IMR-90 (cell line): ENCODE data around the gene PUM2. TPM values are rescaled to one million over a fixed set of nuclear protein-coding genes. Genes with fewer than 3 reads are reported as not detected.

Source experiments
- ATAC-seq: fragments of 200-7000 bp; cut with Tn5 transposase; 2 replicates; pipeline ENCODE4 v1.9.1; 2020; ENCODE audit warnings: low read depth, mild to moderate bottlenecking, moderate library complexity
- Bru-seq: library from RNA; stranded (reverse); fragments of 400-500 nt; gene quantifications from one replicate; lab custom pipeline; 2021; lab: Mats Ljungman, UMichigan
- BruChase-seq, 2 experiments: library from RNA; stranded (reverse); fragments of 400-500 nt; gene quantifications; one replicate each; lab custom pipeline; 2021; lab: Mats Ljungman, UMichigan
- BruUV-seq: library from RNA; stranded (reverse); fragments of 400-500 nt; replicated peaks from 2 replicates; lab custom pipeline; 2021; lab: Mats Ljungman, UMichigan
- CTCF ChIA-PET: fragments of 300-600 bp; formaldehyde crosslinking; extraction: SDS; loops from one replicate; lab custom pipeline; 2021; ENCODE audit warnings: antibody characterized with exemption; lab: Yijun Ruan, JAX
- POLR2A ChIA-PET: fragments of 300-600 bp; sonication (Branson Sonifier 250); formaldehyde crosslinking; loops from one replicate; lab custom pipeline; 2022; ENCODE audit warnings: antibody characterized with exemption; ENCODE audit not compliant: unreplicated experiment; lab: Charles Lee
- DNase-seq: peaks from one replicate; pipeline ENCODE4 v3.0.0; 2013
- H2AFZ ChIP-seq: replicated peaks from 2 replicates; pipeline ENCODE3; 2013; ENCODE audit warnings: low read length, mild to moderate bottlenecking; ENCODE audit not compliant: poor library complexity
- H2AK5ac ChIP-seq: 2 replicates; pipeline ENCODE4 v1.6.1; 2013; ENCODE audit warnings: low read depth, low read length, inconsistent platforms
- H2AK9ac ChIP-seq: replicated peaks from 2 replicates; pipeline ENCODE3; 2013; ENCODE audit warnings: mild to moderate bottlenecking, low read depth, low read length, moderate library complexity; ENCODE audit not compliant: poor library complexity
- H2BK120ac ChIP-seq: 2 replicates; pipeline ENCODE4 v1.6.1; 2013; ENCODE audit warnings: low read depth, low read length, inconsistent platforms
- H2BK15ac ChIP-seq: 3 replicates; pipeline ENCODE4 v1.6.1; 2013; ENCODE audit warnings: low read depth, low read length, inconsistent platforms
- H2BK20ac ChIP-seq: 2 replicates; pipeline ENCODE4 v1.6.1; 2013; ENCODE audit warnings: low read depth, mild to moderate bottlenecking, inconsistent platforms, low read length, moderate library complexity
- H2BK5ac ChIP-seq: 2 replicates; pipeline ENCODE4 v1.6.1; 2013; ENCODE audit warnings: mild to moderate bottlenecking, low read depth, low read length, inconsistent platforms; ENCODE audit not compliant: poor library complexity, severe bottlenecking
- H3K14ac ChIP-seq: replicated peaks from 2 replicates; pipeline ENCODE4 v1.6.1; 2013; ENCODE audit warnings: low read depth, low read length, inconsistent platforms
- H3K18ac ChIP-seq: 2 replicates; pipeline ENCODE4 v1.6.1; 2013; ENCODE audit warnings: low read depth, low read length, control low read depth
- H3K23ac ChIP-seq: 2 replicates; pipeline ENCODE4 v1.6.1; 2013; ENCODE audit warnings: low read depth, low read length, inconsistent platforms
- H3K27ac ChIP-seq: 2 replicates; pipeline ENCODE4 v1.5.1; 2013; ENCODE audit warnings: mild to moderate bottlenecking, control low read depth, low read length; ENCODE audit not compliant: insufficient read depth
- H3K27me3 ChIP-seq: 2 replicates; pipeline ENCODE4 v1.6.1; 2013; ENCODE audit warnings: low read length; ENCODE audit not compliant: control insufficient read depth, insufficient read depth
- H3K36me3 ChIP-seq: 2 replicates; pipeline ENCODE4 v1.6.1; 2013; ENCODE audit warnings: low read length, mixed read lengths; ENCODE audit not compliant: control insufficient read depth, insufficient read depth
- H3K4ac ChIP-seq: 2 replicates; pipeline ENCODE4 v1.6.1; 2013; ENCODE audit warnings: low read depth, low read length, inconsistent platforms
- H3K4me1 ChIP-seq: 2 replicates; pipeline ENCODE4 v1.6.1; 2013; ENCODE audit warnings: low read length, mixed read lengths; ENCODE audit not compliant: control insufficient read depth, insufficient read depth
- H3K4me2 ChIP-seq: 2 replicates; pipeline ENCODE4 v1.6.1; 2013; ENCODE audit warnings: low read depth, mild to moderate bottlenecking, control low read depth, low read length, moderate library complexity
- H3K4me3 ChIP-seq: 2 replicates; pipeline ENCODE4 v1.5.1; 2013; ENCODE audit warnings: low read depth, mild to moderate bottlenecking, control low read depth, low read length, moderate library complexity; ENCODE audit not compliant: insufficient read depth
- H3K56ac ChIP-seq: 2 replicates; pipeline ENCODE4 v1.6.1; 2013; ENCODE audit warnings: low read length, inconsistent platforms; ENCODE audit not compliant: insufficient read depth; ENCODE audit errors: extremely low read depth
- H3K79me1 ChIP-seq, 2 experiments: 2 replicates each; pipeline ENCODE4 v1.6.1; 2013; ENCODE audit warnings: low read length in 2 of 2, inconsistent platforms in 1 of 2, low read depth in 1 of 2
- H3K9ac ChIP-seq: 2 replicates; pipeline ENCODE4 v1.6.1; 2013; ENCODE audit warnings: low read depth, low read length, control low read depth
- H3K9me1 ChIP-seq: 2 replicates; pipeline ENCODE4 v1.6.1; 2013; ENCODE audit warnings: low read length, inconsistent platforms; ENCODE audit not compliant: insufficient read depth
- H3K9me3 ChIP-seq: 2 replicates; pipeline ENCODE4 v1.6.1; 2013; ENCODE audit warnings: low read length; ENCODE audit not compliant: control insufficient read depth, insufficient read depth
- H4K20me1 ChIP-seq: 2 replicates; pipeline ENCODE4 v1.6.1; 2013; ENCODE audit warnings: low read length, inconsistent platforms; ENCODE audit not compliant: insufficient read depth
- H4K5ac ChIP-seq: 2 replicates; pipeline ENCODE4 v1.6.1; 2013; ENCODE audit warnings: mild to moderate bottlenecking, low read depth, low read length, control low read depth
- H4K8ac ChIP-seq, 2 experiments: 2 replicates each; pipeline ENCODE4 v1.6.1; 2013; ENCODE audit warnings: low read depth in 2 of 2, low read length in 2 of 2, control low read depth in 1 of 2, inconsistent platforms in 1 of 2
- H4K91ac ChIP-seq: 2 replicates; pipeline ENCODE4 v1.6.1; 2013; ENCODE audit warnings: low read depth, low read length, inconsistent platforms; ENCODE audit not compliant: insufficient read depth
- BHLHE40 ChIP-seq: fragments of 150-350 bp; IDR thresholded peaks from 2 replicates; pipeline ENCODE4 v1.6.1; 2016; ENCODE audit warnings: mild to moderate bottlenecking, low read depth, low read length
- CTCF ChIP-seq: conservative IDR thresholded peaks from 2 replicates; pipeline ENCODE4 v1.5.1; 2012; ENCODE audit warnings: mild to moderate bottlenecking, low read depth, low read length, improper control_type of control experiment
- FOS ChIP-seq: fragments of 150-350 bp; IDR thresholded peaks from 2 replicates; pipeline ENCODE4 v1.6.1; 2016; ENCODE audit warnings: low read depth, low read length
- MAZ ChIP-seq: IDR thresholded peaks from 2 replicates; pipeline ENCODE4 v1.6.1; 2012; ENCODE audit warnings: low read depth, mild to moderate bottlenecking, low read length, improper control_type of control experiment, moderate library complexity, borderline replicate concordance
- MXI1 ChIP-seq: IDR thresholded peaks from 2 replicates; pipeline ENCODE4 v1.6.1; 2012; ENCODE audit warnings: low read depth, mild to moderate bottlenecking, low read length, moderate library complexity, borderline replicate concordance
- POLR2A ChIP-seq: IDR thresholded peaks from 2 replicates; pipeline ENCODE4 v1.6.1; 2012; ENCODE audit warnings: mild to moderate bottlenecking, low read depth, low read length
- SMC3 ChIP-seq: fragments of 150-350 bp; IDR thresholded peaks from 2 replicates; pipeline ENCODE4 v1.6.1; 2016; ENCODE audit warnings: low read depth, mild to moderate bottlenecking, antibody characterized with exemption, low read length, moderate library complexity
- USF2 ChIP-seq: fragments of 150-350 bp; IDR thresholded peaks from 2 replicates; pipeline ENCODE4 v1.6.1; 2017; ENCODE audit warnings: mild to moderate bottlenecking, antibody characterized with exemption, low read length, low read depth
- WGBS, 2 experiments: methylation state at CpG; one replicate each; pipeline versions ENCODE4 v1.1.5 to v1.1.7; 2013; ENCODE audit warnings: missing lambda C conversion rate in 2 of 2; ENCODE audit not compliant: insufficient read length in 1 of 2; ENCODE audit errors: extremely low coverage in 2 of 2; 5-methylcytosine and 5-hydroxymethylcytosine counted together
- dilution Hi-C: fragments of 300-500 bp; cut with HindIII; formaldehyde crosslinking; loops from one replicate; pipeline ENCODE4 v1.14.3; 2018; ENCODE audit warnings: low sequenced_read_pairs; ENCODE audit not compliant: unreplicated experiment
- in situ Hi-C: fragments of 300-500 bp; cut with MboI; formaldehyde crosslinking; loops from 3 replicates; pipeline ENCODE4 v1.14.3; 2019; ENCODE audit warnings: low sequenced_read_pairs, inconsistent platforms, mixed read lengths
- intact Hi-C: fragments of 100-400 bp; cut with micrococcal nuclease; formaldehyde crosslinking; loops from 2 replicates; pipeline ENCODE4 v1.10.0; 2022
- long read RNA-seq: library from polyadenylated mRNA; unstranded; transcript quantifications from one replicate; pipeline ENCODE4 v2.0.0, GENCODE V29; 2021; ENCODE audit not compliant: unreplicated experiment
- polyA plus RNA-seq, 3 experiments: library from polyadenylated mRNA; depleted of rRNA; stranded (reverse); fragments of >200 nt; gene quantifications; 2 replicates each; pipeline ENCODE4 v1.2.3, GENCODE V29; 2012; ENCODE audit warnings: low replicate concordance in 1 of 3
- total RNA-seq: library from RNA; depleted of rRNA; stranded (reverse); fragments of >200 nt; gene quantifications from 2 replicates; pipeline ENCODE4 v1.2.3, GENCODE V29; 2012; rRNA removed

PUM2 gene
- total RNA-seq (35.6 and 38.4 TPM in 2 replicates), polyA plus RNA-seq (2012; rRNA removed) (16.4 and 18.8 TPM in 2 replicates), Bru-seq, nascent RNA (percentile 94 among the genes with signal in this experiment), BruChase-seq, experiment 1, labeled RNA remaining after a 6-hour chase (percentile 89 among the genes with signal in this experiment), BruChase-seq, experiment 2, labeled RNA remaining after a 2-hour chase (percentile 94 among the genes with signal in this experiment)
- polyA plus RNA-seq (2012; cell fraction: cytosol; rRNA removed): 4.5 and 6.3 TPM in 2 replicates
- polyA plus RNA-seq (2012; cell fraction: nucleus; rRNA removed; ENCODE audit: low replicate concordance): 8.0 and 28.7 TPM in 2 replicates
- long read RNA-seq, partial matches to known transcripts: 14 of 19 reads
- long read RNA-seq, other reads (novel, unspliced or antisense): 5 of 19 reads

- Histone ChIP-seq H2BK20ac (no peak within 1 kb of the TSS), H3K4ac (peak within 1 kb of the TSS; percentile 98), H3K9me3 (no peaks in the 10 kb centered on the region), H2AFZ (peak within 1 kb of the TSS; percentile 94), H2AK5ac (peak within 1 kb of the TSS; percentile 71), H4K8ac (peak within 1 kb of the TSS; percentile 94 to 98), H2BK120ac (peak within 1 kb of the TSS; percentile 68), H2BK5ac (peak within 1 kb of the TSS; percentile 97), H3K4me1 (peaks cover 10% of the 10 kb centered on the region), H2AK9ac (peak within 1 kb of the TSS; percentile 97), H4K20me1 (peaks cover 42% of the 10 kb centered on the region), H3K27ac (peak within 1 kb of the TSS; percentile 98), H3K9ac (peak within 1 kb of the TSS; percentile 98), H3K4me2 (peak within 1 kb of the TSS; percentile 83), H3K18ac (peak within 1 kb of the TSS; percentile 71), H3K14ac (peak within 1 kb of the TSS; percentile 97), H4K91ac (peak within 1 kb of the TSS; percentile 90), H3K36me3 (no peaks in the 10 kb centered on the region), H3K56ac (peak within 1 kb of the TSS; percentile 80), H3K4me3 (peak within 1 kb of the TSS; percentile 99), H4K5ac (peak within 1 kb of the TSS; percentile 87), H3K23ac (peak within 1 kb of the TSS; percentile 98), H2BK15ac (peak within 1 kb of the TSS; percentile 63; the same call in 1 of the 3 replicates), H3K79me1 (peaks cover 0 to 30% of the 10 kb centered on the region in 2 experiments; a peak in 3 of 4 replicates), H3K27me3 (no peaks in the 10 kb centered on the region), H3K9me1 (peaks cover 8% of the 10 kb centered on the region)
- intact Hi-C loops: loop anchor here (1.0 kb wide), 1 partner anchor 25 kb away; no protein-coding TSS in a partner anchor
- in situ Hi-C loops: no loop called here
- no TSS peak for BruUV-seq
- ChIA-PET CTCF (interaction anchor here (0.6 kb wide), 1 partner anchor 24 kb away, joined by 5 read pairs; no protein-coding TSS in a partner anchor), POLR2A (no interaction called here)
- TF ChIP-seq POLR2A: no peak; the same call in 1 of the 2 replicates
- TF ChIP-seq BHLHE40: peak; percentile 98
- no peak for TF ChIP-seq FOS
- TF ChIP-seq CTCF: no peak
- TF ChIP-seq USF2: peak; percentile 78
- TF ChIP-seq MXI1: peak; percentile 84
- peak; percentile 94 for TF ChIP-seq MAZ
- TF ChIP-seq SMC3: no peak
- dilution Hi-C loops: no loop called here
- 0% methylated on average over 37 of the region's 70 CpGs; no CpG with 5 or more reads in 1 of the 2 experiments for WGBS, 2 experiments
- ATAC-seq: peak; percentile 94
- peak; percentile 94 for DNase-seq
Measured at GRCh38 chr2:20350753-20351554, at the start of gene PUM2. PUM2 (minus strand) TSS chr2:20350844; CDS start chr2:20327360, 23,484 bp downstream.
